Measurements from ENCODE around the gene AP1M1. TPM values are rescaled to one million over a fixed set of nuclear protein-coding genes. Genes with fewer than 3 reads are reported as not detected.
"Not testable (repeated sequence)": the region's sequence is repeated elsewhere in the genome, so short reads cannot be mapped to it uniquely, and the experiment has no call there.

AP1M1 gene
- total RNA-seq, 2 donors from 2014 or later: 77.5 to 121 TPM

- TF ChIP-seq CTCF (IDR thresholded peaks at IDR 0.05): no peak
- Histone ChIP-seq H3K9me3 (no peaks in the 10 kb centered on the region), H3K4me1 (ENCODE audit: control insufficient read depth in 1 of 2, low read depth in 2 of 2) (no peaks in the 10 kb centered on the region), H3K4me3 (no peak overlapping the region), H3K36me3 (no peaks in the 10 kb centered on the region), H3K27ac (no peak overlapping the region), H3K27me3 (replicated peaks; ENCODE audit: insufficient read depth) (no peaks in the 10 kb centered on the region)
- no peak for ATAC-seq (ENCODE audit: insufficient number of reproducible peaks, low FRiP score, low read depth)
- DNase-seq (ENCODE audit: low spot score): no peak
These were observed 27.6 kb upstream of the AP1M1 start for GRCh38 chr19:16170134-16170533.

DNA sequence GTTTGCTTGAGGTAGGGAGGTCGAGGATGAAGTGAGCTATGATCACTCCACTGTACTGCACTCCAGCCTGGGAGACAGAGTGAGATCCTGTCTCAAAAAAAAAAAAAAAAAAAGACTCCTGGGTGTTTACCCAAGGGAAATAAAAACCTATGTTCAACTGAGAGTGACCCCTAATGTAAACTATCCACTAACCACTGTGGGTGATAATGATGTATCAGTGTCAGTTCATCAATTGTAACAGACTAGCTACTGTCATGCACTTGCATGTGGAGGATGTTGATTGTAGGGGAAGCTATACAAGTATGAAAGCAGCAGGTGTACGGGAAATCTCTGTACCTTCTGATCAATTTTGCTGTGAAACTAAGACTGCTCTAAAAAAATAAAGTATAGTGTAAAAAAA is 21.8 kb upstream of the AP1M1 start:
- H3K4me1 ChIP-seq (ENCODE audit: control insufficient read depth in 1 of 2, low read depth in 2 of 2): no peaks in the 10 kb centered on the region
- no peaks in the 10 kb centered on the region for H3K27me3 ChIP-seq (replicated peaks; ENCODE audit: insufficient read depth)
- H3K4me3 ChIP-seq: no peak overlapping the region
- ATAC-seq (ENCODE audit: insufficient number of reproducible peaks, low FRiP score, low read depth) (no peak), DNase-seq (ENCODE audit: low spot score) (no peak)
- no peak for TF ChIP-seq CTCF (IDR thresholded peaks at IDR 0.05)
- H3K27ac ChIP-seq: no peak overlapping the region
- no peaks in the 10 kb centered on the region for H3K36me3 ChIP-seq
- no peaks in the 10 kb centered on the region for H3K9me3 ChIP-seq

- not testable (repeated sequence) for H3K36me3 ChIP-seq; H3K4me3 ChIP-seq; ATAC-seq (ENCODE audit: insufficient number of reproducible peaks, low FRiP score, low read depth); DNase-seq (ENCODE audit: low spot score); H3K4me1 ChIP-seq (ENCODE audit: control insufficient read depth in 1 of 2, low read depth in 2 of 2); H3K27ac ChIP-seq; H3K27me3 ChIP-seq (replicated peaks; ENCODE audit: insufficient read depth); H3K9me3 ChIP-seq
These were observed 18.8 kb upstream of the AP1M1 start for GRCh38 chr19:16178866-16179265.

DNA sequence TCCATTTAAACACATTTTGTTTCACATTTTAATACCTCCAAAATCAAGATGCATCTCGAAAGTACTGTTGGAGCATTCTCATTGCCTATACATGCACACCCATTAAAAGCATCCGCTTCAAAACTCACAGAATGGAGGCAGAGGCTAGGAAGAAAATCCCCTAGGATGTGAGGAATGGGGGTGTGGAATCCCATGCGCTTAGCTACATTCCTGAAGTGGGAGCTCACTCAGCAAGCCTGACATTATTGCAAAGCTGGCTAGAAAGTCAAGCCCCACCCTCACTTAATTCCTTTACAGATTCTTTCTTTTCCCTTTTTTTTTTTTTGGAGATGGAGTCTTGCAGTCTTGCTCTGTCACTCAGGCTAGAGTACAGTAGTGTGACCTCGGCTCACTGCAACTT is 17.1 kb upstream of the AP1M1 start:
- H3K36me3 ChIP-seq: no peaks in the 10 kb centered on the region
- H3K27ac ChIP-seq: no peak overlapping the region
- H3K4me1 ChIP-seq (ENCODE audit: control insufficient read depth in 1 of 2, low read depth in 2 of 2): no peaks in the 10 kb centered on the region
- ATAC-seq (ENCODE audit: insufficient number of reproducible peaks, low FRiP score, low read depth) (no peak), DNase-seq (ENCODE audit: low spot score) (no peak)
- TF ChIP-seq CTCF (IDR thresholded peaks at IDR 0.05): no peak
- no peak overlapping the region for H3K4me3 ChIP-seq
- no peaks in the 10 kb centered on the region for H3K9me3 ChIP-seq
- H3K27me3 ChIP-seq (replicated peaks; ENCODE audit: insufficient read depth): no peaks in the 10 kb centered on the region

GRCh38 chr19:16184665-16185122 is 13.0 kb upstream of the AP1M1 start:
- DNase-seq (ENCODE audit: low spot score) (no peak), ATAC-seq (ENCODE audit: insufficient number of reproducible peaks, low FRiP score, low read depth) (no peak)
- no peaks in the 10 kb centered on the region for H3K9me3 ChIP-seq
- H3K27me3 ChIP-seq (replicated peaks; ENCODE audit: insufficient read depth): no peaks in the 10 kb centered on the region
- TF ChIP-seq CTCF (IDR thresholded peaks at IDR 0.05): no peak
- H3K4me1 ChIP-seq (ENCODE audit: control insufficient read depth in 1 of 2, low read depth in 2 of 2): peaks cover 12 to 31% of the 10 kb centered on the region in 2 donors
- peak overlapping the region in 1 of 2 donors; percentile 68 for H3K27ac ChIP-seq
- peak overlapping the region; percentile 100 for H3K4me3 ChIP-seq
- peaks cover 8% of the 10 kb centered on the region for H3K36me3 ChIP-seq

DNA sequence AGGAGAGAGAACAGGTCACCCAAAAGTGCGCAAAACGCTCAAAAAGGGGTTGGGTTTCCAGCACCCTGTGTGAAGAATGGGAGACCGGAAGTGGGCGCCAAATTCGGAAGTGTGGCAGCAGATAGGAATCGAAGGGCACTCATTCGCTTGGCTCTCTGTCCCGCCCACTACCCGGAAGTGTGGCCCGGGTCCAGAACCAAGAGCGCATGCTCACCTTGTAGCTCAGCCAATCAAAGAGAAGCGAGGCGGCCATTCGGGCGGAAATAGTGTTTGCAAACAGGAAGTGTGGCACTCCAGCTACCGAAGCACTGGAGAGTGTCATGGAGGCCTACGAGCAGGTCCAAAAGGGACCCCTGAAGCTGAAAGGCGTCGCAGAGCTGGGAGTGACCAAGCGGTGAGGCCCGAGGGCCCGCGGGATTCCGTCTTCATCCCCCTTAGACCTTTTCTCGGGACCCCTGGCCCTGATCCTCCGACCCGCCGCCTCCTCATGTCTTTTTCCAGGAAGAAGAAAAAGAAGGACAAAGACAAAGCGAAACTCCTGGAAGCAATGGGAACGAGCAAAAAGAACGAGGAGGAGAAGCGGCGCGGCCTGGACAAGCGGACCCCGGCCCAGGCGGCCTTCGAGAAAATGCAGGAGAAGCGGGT is 12.5 kb upstream of the AP1M1 start, which contains the start of gene FAM32A:
Gene FAM32A (plus strand): TSS at position 288 of the 645 bp plus-strand sequence. CDS start 33 bp downstream, at position 321.
- H3K36me3 ChIP-seq: peaks cover 11% of the 10 kb centered on the region
- peaks cover 12 to 31% of the 10 kb centered on the region in 2 donors for H3K4me1 ChIP-seq (ENCODE audit: control insufficient read depth in 1 of 2, low read depth in 2 of 2)
- TF ChIP-seq CTCF (IDR thresholded peaks at IDR 0.05): no peak
- H3K27me3 ChIP-seq (replicated peaks; ENCODE audit: insufficient read depth): no peaks in the 10 kb centered on the region
- peak within 1 kb of the TSS; percentile 100 for H3K4me3 ChIP-seq
- ATAC-seq (ENCODE audit: insufficient number of reproducible peaks, low FRiP score, low read depth) (peak; percentile 90), DNase-seq (ENCODE audit: low spot score) (peak; percentile 97)
- no peaks in the 10 kb centered on the region for H3K9me3 ChIP-seq
- peak within 1 kb of the TSS; percentile 68 to 83 for H3K27ac ChIP-seq

All from thoracic aorta (tissue), 2 donors.